Mammary epithelial cell (primary cell): ENCODE measurements around the gene TMEM259.

ENCODE experiments used
- CTCF ChIP-seq, 2 donors: IDR thresholded peaks in 1 of 2; conservative IDR thresholded peaks in 1 of 2; 2 replicates each; pipeline ENCODE4 v1.5.1; 2011 to 2012; ENCODE audit warnings: inconsistent platforms in 2 of 2, low read length in 2 of 2, mild to moderate bottlenecking in 2 of 2, control low read depth in 1 of 2, low read depth in 1 of 2; ENCODE audit not compliant: insufficient read depth in 1 of 2; ENCODE audit errors: extremely low read depth in 1 of 2
- EZH2 ChIP-seq: IDR thresholded peaks from 2 replicates; pipeline ENCODE4 v1.6.1; 2012; ENCODE audit warnings: low read length, inconsistent platforms, borderline replicate concordance

DNA sequence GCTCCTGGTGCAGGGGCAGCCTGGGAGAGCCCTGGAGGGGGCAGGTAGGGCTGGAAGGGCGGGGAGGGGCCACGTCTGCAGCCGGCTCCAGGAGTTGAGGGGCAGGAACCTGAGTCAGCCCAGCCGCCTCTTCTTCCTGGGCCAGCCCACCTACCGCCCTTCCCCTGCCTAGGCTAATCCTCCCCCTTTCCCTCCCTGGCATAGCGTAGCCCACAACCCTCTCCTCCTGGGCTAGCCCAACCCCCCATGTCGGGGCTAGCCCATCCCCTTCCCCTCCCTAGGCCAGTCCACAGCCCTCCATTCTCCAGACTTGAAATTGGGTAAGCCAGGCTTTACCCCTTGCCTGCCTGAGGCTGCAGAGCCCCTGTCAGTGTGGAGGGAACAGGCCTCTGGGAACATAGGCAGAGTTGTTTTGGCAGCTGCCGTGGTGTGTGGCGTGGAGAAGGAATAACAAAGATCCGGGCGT is 57.4 kb downstream of the TMEM259 start:
- no peak for TF ChIP-seq CTCF (conservative IDR thresholded peaks at IDR 0.05 in 1 of 2, IDR thresholded peaks at IDR 0.05 in 1 of 2; ENCODE audit: extremely low read depth in 1 of 2, insufficient read depth in 1 of 2, low read depth in 1 of 2, low read length in 2 of 2)
- no peak for TF ChIP-seq EZH2
